WI38 (cell line): ENCODE data around the gene JPH2.

Source experiments
- H3K4me3 ChIP-seq: 2 replicates; pipeline ENCODE4 v1.5.1; 2011; ENCODE audit warnings: low read depth, mild to moderate bottlenecking, control low read depth, low read length
- CTCF ChIP-seq: IDR thresholded peaks from 2 replicates; pipeline ENCODE4 v1.5.1; 2012; ENCODE audit warnings: low read depth, mild to moderate bottlenecking, control low read depth, low read length

The JPH2 gene

GRCh38 chr20:44115181-44115580, 71.8 kb downstream of the JPH2 start:
- H3K4me3 ChIP-seq: no peak overlapping the region
- TF ChIP-seq CTCF: no peak

- no peak for TF ChIP-seq CTCF
- no peak overlapping the region for H3K4me3 ChIP-seq
These were observed 73.2 kb downstream of the JPH2 start for GRCh38 chr20:44113618-44114376.

GRCh38 chr20:44112889-44113617, 73.9 kb downstream of the JPH2 start:
- H3K4me3 ChIP-seq: no peak overlapping the region
- TF ChIP-seq CTCF: no peak

GRCh38 chr20:44112456-44112855, 74.5 kb downstream of the JPH2 start:
- no peak for TF ChIP-seq CTCF
- no peak overlapping the region for H3K4me3 ChIP-seq

- H3K4me3 ChIP-seq: no peak overlapping the region
- TF ChIP-seq CTCF: no peak
These were observed 75.2 kb downstream of the JPH2 start for GRCh38 chr20:44111712-44112335.

- TF ChIP-seq CTCF: no peak
- H3K4me3 ChIP-seq: no peak overlapping the region
These were observed 76.0 kb downstream of the JPH2 start for GRCh38 chr20:44110816-44111568.
